Endothelial cell of umbilical vein (primary cell): ENCODE measurements around the gene ZNF385C. TPM values are rescaled to one million over a fixed set of nuclear protein-coding genes. Genes with fewer than 3 reads are reported as not detected.
A peak's percentile ranks its signal among the peaks of the same experiment; 100 is the strongest.

Source experiments
- BruUV-seq: library from RNA; stranded (reverse); fragments of 400-500 nt; replicated peaks from 2 replicates; lab custom pipeline; 2021; lab: Mats Ljungman, UMichigan
- CTCF ChIA-PET: fragments of 300-600, 350-600 bp; sonication (Branson Sonifier 250); formaldehyde crosslinking; loops from one replicate; lab custom pipeline; 2021; ENCODE audit warnings: antibody characterized with exemption, inconsistent platforms; lab: Charles Lee
- POLR2A ChIA-PET: fragments of 300-600, 350-600 bp; sonication (Branson Sonifier 250); formaldehyde crosslinking; loops from one replicate; lab custom pipeline; 2021; ENCODE audit warnings: antibody characterized with exemption, inconsistent platforms; lab: Charles Lee
- DNase-seq: peaks from one replicate; pipeline ENCODE4 v3.0.0-alpha.2; 2011; ENCODE audit warnings: low read depth, low spot score
- FAIRE-seq: peaks from 2 replicates; lab custom pipeline; 2011; peaks lifted over from hg19 to GRCh38; lab: Jason Lieb, UNC
- H2AFZ ChIP-seq: 2 replicates; pipeline ENCODE4 v1.6.0; 2012; ENCODE audit warnings: low read depth, low read length, control low read depth, inconsistent platforms
- H3K27ac ChIP-seq: 2 replicates; pipeline ENCODE4 v1.5.1; 2011; ENCODE audit warnings: low read depth, mild to moderate bottlenecking, control low read depth, low read length, moderate library complexity; ENCODE audit not compliant: insufficient read depth
- H3K27me3 ChIP-seq, 2 experiments: 2 replicates each; pipeline versions ENCODE4 v1.6.0 to v1.6.1; 2011; ENCODE audit warnings: low read length in 2 of 2, mixed read lengths in 1 of 2; ENCODE audit not compliant: control insufficient read depth in 2 of 2, insufficient read depth in 2 of 2
- H3K36me3 ChIP-seq, 2 experiments: 2 replicates in 1 of 2; 3 replicates in 1 of 2; pipeline ENCODE4 v1.5.1; 2011; ENCODE audit warnings: low read length in 2 of 2, mild to moderate bottlenecking in 1 of 2, moderate library complexity in 1 of 2; ENCODE audit not compliant: control insufficient read depth in 2 of 2, insufficient read depth in 2 of 2; ENCODE audit errors: extremely low read depth in 1 of 2
- H3K4me1 ChIP-seq: 3 replicates; pipeline ENCODE4 v1.5.1; 2011; ENCODE audit warnings: mild to moderate bottlenecking, low read length; ENCODE audit not compliant: control insufficient read depth, insufficient read depth; ENCODE audit errors: extremely low read depth
- H3K4me2 ChIP-seq: 2 replicates; pipeline ENCODE4 v1.6.1; 2011; ENCODE audit warnings: low read length, control low read depth, mixed read lengths; ENCODE audit not compliant: insufficient read depth
- H3K4me3 ChIP-seq, 3 experiments: fragments of 200-600 bp in 1 of 3; sonication (generic), shearing (Covaris generic) in 1 of 3; replicated peaks in 1 of 3; 2 replicates each; pipeline ENCODE4 v1.5.1; 2011 to 2016; ENCODE audit warnings: control low read depth in 3 of 3, low read length in 3 of 3, mild to moderate bottlenecking in 2 of 3, inconsistent platforms in 1 of 3, low read depth in 1 of 3, moderate library complexity in 1 of 3; ENCODE audit not compliant: insufficient read depth in 1 of 3
- H3K79me2 ChIP-seq: 2 replicates; pipeline ENCODE4 v1.6.0; 2012; ENCODE audit warnings: low read length, inconsistent platforms; ENCODE audit not compliant: control insufficient read depth, insufficient read depth
- H3K9ac ChIP-seq: replicated peaks from 2 replicates; pipeline ENCODE3; 2011; ENCODE audit warnings: low read length, control low read depth; ENCODE audit not compliant: insufficient read depth; ENCODE audit errors: extremely low read depth
- H3K9me1 ChIP-seq: replicated peaks from 3 replicates; pipeline ENCODE4 v1.6.0; 2011; ENCODE audit warnings: mild to moderate bottlenecking, low read length; ENCODE audit not compliant: control insufficient read depth, insufficient read depth; ENCODE audit errors: extremely low read depth
- H3K9me3 ChIP-seq: replicated peaks from 2 replicates; pipeline ENCODE4 v1.5.1; 2012; ENCODE audit warnings: low read length, inconsistent platforms; ENCODE audit not compliant: control insufficient read depth, insufficient read depth
- H4K20me1 ChIP-seq: replicated peaks from 2 replicates; pipeline ENCODE3; 2011; ENCODE audit warnings: mild to moderate bottlenecking, low read length; ENCODE audit not compliant: control insufficient read depth, insufficient read depth; ENCODE audit errors: extremely low read depth
- CTCF ChIP-seq, 2 donors: IDR thresholded peaks; 1 replicate in 1 of 2; 2 replicates in 1 of 2; pipeline ENCODE4 v1.5.1; 2011; ENCODE audit warnings: low read length in 2 of 2, mild to moderate bottlenecking in 2 of 2, moderate library complexity in 2 of 2, control low read depth in 1 of 2, inconsistent platforms in 1 of 2, low read depth in 1 of 2; ENCODE audit not compliant: insufficient read depth in 1 of 2; ENCODE audit errors: extremely low read depth in 1 of 2
- POLR2A ChIP-seq: IDR thresholded peaks from 2 replicates; pipeline ENCODE4 v1.6.1; 2012; ENCODE audit warnings: low read depth, mild to moderate bottlenecking, control low read depth, low read length
- dilution Hi-C: fragments of 300-500 bp; cut with MboI; formaldehyde crosslinking; loops from one replicate; pipeline ENCODE4 v1.15.0; 2019; ENCODE audit warnings: low sequenced_read_pairs; ENCODE audit not compliant: extremely low pct_ligation_motif_present
- intact Hi-C: fragments of 100-400 bp; cut with micrococcal nuclease; formaldehyde crosslinking; loops from one replicate; pipeline ENCODE4 v1.10.0; 2022
- polyA plus RNA-seq, 4 experiments: library from polyadenylated mRNA; depleted of rRNA in 3 of 4; stranded (reverse) in 3 of 4; unstranded in 1 of 4; fragments of >200 nt; gene quantifications; 2 replicates each; pipeline versions ENCODE4 v1.2.1 to v1.2.3, GENCODE V29; 2011 to 2012; ENCODE audit warnings: missing spikeins in 1 of 4
- total RNA-seq: library from RNA; stranded (reverse); gene quantifications from 2 replicates; pipeline ENCODE4 v1.2.3, GENCODE V29; 2021

The ZNF385C gene
- total and polyA plus RNA-seq, 2 donors (not counting 3 experiments of a cell fraction or from before 2014, with no cell fraction given), result 0.07 TPM; not detected in 1

DNA sequence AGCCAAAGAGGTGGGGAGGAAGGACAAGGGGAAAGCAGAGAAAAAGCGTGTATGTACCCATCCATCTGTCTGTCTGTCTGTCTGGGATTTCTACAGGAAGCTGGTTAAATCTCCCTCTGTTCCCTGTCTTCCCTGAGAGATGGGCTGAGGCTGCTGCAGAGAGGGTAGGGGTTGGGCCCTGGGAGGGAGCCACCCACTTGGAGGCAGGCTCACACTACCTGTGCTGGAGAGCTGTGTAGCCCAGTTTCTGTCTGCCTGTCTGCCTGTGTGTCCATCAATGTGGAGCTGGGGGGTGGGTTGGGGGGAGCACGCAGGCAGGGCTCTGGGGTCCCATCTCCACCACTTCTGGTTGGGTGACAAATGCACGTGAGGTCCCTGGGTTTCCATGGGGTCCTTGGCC lies 29.3 kb downstream of the ZNF385C start:
- H3K27ac ChIP-seq, result no peak overlapping the region
- no peak overlapping the region for H3K9ac ChIP-seq
- no peaks in the 10 kb centered on the region for H3K9me3 ChIP-seq
- H3K4me2 ChIP-seq, result no peak overlapping the region
- no peaks in the 10 kb centered on the region for H4K20me1 ChIP-seq
- no peak overlapping the region for H3K4me3 ChIP-seq
- H2AFZ ChIP-seq, result no peak overlapping the region
- ChIA-PET POLR2A (interaction anchor here (0.6 kb wide), 1 partner anchor 29 kb away, joined by 4 read pairs; no protein-coding TSS in a partner anchor), CTCF (interaction anchor here (0.9 to 2.4 kb wide), 11 partner anchors 8 to 112 kb away, joined by 3 to 41 read pairs (median 9); partner anchors contain the start of gene KCNH4)
- no peaks in the 10 kb centered on the region for H3K36me3 ChIP-seq
- dilution Hi-C loops (no loop called here), intact Hi-C loops (loop anchor here (5.0 kb wide), 1 partner anchor 113 kb away; the partner anchor contains the start of gene KCNH4)
- no peaks in the 10 kb centered on the region for H3K9me1 ChIP-seq
- no peak for TF ChIP-seq POLR2A
- H3K79me2 ChIP-seq, result no peaks in the 10 kb centered on the region
- DNase-seq (no peak), FAIRE-seq (no peak)
- H3K4me1 ChIP-seq, result peaks cover 3% of the 10 kb centered on the region
- BruUV-seq, result no TSS peak
- H3K27me3 ChIP-seq, result peaks cover 0 to 12% of the 10 kb centered on the region in 2 experiments

DNA sequence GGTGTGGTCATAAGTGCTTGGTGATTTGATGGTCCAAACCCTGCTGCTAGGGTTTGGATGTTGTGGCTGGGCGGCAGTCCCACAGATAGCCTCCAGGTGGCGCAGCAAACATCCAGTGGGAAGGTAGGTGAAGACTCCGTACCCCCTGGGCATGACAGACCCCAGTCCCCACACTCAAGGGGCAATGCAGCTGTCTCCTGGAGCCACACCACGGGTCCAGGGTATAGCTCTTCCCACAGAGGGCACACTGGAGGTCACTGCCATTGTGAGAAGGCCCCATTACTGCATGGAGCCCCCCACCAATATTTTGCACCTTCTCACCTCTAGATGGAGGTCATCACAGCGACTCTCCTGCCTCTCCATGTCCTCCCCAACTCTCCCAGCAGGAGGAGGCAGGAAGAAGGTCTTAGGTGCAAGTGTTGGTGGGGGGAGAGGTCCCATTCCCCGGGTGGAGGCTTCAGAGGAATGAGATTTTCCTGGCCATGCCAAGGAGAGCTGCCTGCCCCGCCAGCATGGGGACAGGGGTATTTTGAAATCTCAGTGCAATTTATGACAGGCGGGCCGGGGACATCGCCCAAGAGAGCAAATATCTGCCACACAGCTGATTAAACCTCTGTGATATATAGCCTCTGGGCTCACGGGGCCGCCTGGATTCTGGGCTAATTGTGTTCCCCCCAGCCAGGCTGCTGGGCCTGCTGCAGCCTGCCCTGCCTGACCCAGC lies 30.7 kb downstream of the ZNF385C start:
- Histone ChIP-seq H3K9me1 (no peaks in the 10 kb centered on the region), H4K20me1 (no peaks in the 10 kb centered on the region), H3K36me3 (no peaks in the 10 kb centered on the region), H3K27ac (no peak overlapping the region), H3K4me3 (no peak overlapping the region), H3K4me1 (peaks cover 3% of the 10 kb centered on the region), H3K27me3 (peaks cover 0 to 9% of the 10 kb centered on the region in 2 experiments), H3K4me2 (no peak overlapping the region), H3K79me2 (no peaks in the 10 kb centered on the region), H2AFZ (no peak overlapping the region), H3K9me3 (no peaks in the 10 kb centered on the region), H3K9ac (no peak overlapping the region)
- FAIRE-seq, result peak; percentile 83
- ChIA-PET CTCF (interaction anchor here (0.6 to 3.3 kb wide), 29 partner anchors 8 to 114 kb away, joined by 3 to 41 read pairs (median 5); partner anchors contain the start of genes DNAJC7, KAT2A, KCNH4 and ZNF385C), POLR2A (no interaction called here)
- TF ChIP-seq POLR2A, result no peak
- TF ChIP-seq CTCF (IDR thresholded peaks at IDR 0.05; ENCODE audit: extremely low read depth in 1 of 2, insufficient read depth in 1 of 2, low read depth in 1 of 2, low read length in 2 of 2), result peak; percentile 76 to 89
- DNase-seq, result peak; percentile 57
- no TSS peak for BruUV-seq
- intact Hi-C loops, result loop anchor here (1.0 to 5.0 kb wide), 5 partner anchors 34 to 460 kb away; partner anchors contain the start of gene KCNH4
- dilution Hi-C loops, result no loop called here
